Germinal center (tissue), 1 donor: ENCODE measurements around the gene LECT2.

Experiments used
- DNase-seq: peaks from one replicate; pipeline ENCODE4 v3.0.0; 2012; ENCODE audit warnings: mixed read lengths, low spot score

LECT2 gene

GRCh38 chr5:135978212-135978631 lies 23.4 kb upstream of the LECT2 start:
- DNase-seq: no peak

- peak; percentile 49 for DNase-seq
Observed at GRCh38 chr5:135977375-135977928, 22.7 kb upstream of the LECT2 start.

- no peak for DNase-seq
Observed at GRCh38 chr5:135976216-135976615, 21.4 kb upstream of the LECT2 start.

DNA sequence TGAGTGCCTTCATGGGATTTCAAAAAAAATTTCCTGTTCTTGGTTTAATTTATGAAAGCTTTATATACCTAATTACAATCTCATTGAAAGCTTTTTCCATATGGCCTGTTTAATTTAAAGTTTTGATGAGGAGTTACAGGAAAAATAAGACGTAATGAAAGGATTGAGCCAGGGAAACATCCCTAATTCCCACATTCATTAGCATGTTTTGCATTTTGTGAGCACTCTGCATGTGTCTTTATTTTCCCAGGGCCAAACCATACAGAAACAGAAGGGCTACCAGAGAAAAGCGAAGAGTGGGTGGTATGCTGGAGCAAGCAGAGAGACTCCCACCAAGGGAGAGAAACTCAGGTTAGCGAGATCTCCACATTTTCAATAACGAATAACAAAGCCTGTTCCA lies 20.3 kb upstream of the LECT2 start:
- no peak for DNase-seq

DNA sequence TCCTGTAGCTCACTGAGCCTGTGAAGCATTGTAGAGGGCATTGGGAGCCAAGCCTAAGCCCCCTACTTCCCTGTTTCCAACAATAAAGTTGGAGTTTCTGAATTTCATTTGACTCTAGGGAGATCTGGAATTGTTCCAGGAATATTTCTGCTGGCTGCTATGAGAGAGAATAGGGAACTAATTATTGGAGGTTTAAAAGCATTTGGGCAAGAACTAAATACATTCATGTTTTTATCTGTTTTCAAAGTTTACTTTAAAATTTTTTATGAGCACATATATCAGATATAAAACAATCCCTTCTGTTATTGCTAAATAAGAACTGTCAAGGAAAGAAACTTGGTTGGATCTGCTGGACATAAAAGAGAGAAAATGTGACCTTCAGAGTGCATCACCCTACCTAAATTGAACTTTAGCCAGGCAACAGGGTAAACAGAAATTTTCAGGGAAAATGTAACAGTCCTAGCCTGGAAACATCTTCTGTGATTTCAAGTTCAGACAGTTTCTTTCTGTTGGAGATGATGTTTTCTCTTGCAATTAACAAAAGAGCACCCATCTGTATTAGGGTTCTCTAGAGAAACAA lies 19.3 kb upstream of the LECT2 start:
- DNase-seq: no peak

GRCh38 chr5:135973323-135974020 lies 18.7 kb upstream of the LECT2 start:
- DNase-seq: no peak

GRCh38 chr5:135971701-135972100 lies 16.9 kb upstream of the LECT2 start:
- DNase-seq: no peak

- no peak for DNase-seq
Observed at GRCh38 chr5:135966790-135967189, 12.0 kb upstream of the LECT2 start.

GRCh38 chr5:135966165-135966564 lies 11.4 kb upstream of the LECT2 start:
- no peak for DNase-seq

DNA sequence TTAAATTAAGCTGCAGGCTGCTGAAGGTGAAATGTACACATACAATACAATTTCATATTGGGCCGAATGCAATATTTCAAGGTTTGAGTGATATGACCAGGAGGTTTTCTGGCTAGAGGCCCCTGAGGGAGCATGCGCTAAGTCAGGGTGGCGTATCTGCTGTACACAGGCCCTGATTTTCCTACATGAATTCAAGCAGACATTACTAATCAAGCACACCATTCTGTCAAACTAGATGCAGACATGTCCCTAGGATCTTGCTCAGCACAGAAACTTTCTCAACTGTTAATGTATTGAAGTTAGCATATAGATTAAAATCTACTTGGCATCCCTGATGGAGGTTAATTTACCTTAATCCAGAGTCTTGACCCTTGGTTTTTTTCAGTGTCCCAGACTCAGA lies 10.7 kb upstream of the LECT2 start:
- DNase-seq: no peak

GRCh38 chr5:135964670-135965320 lies 10.0 kb upstream of the LECT2 start:
- no peak for DNase-seq

- no peak for DNase-seq
Observed at GRCh38 chr5:135955525-135955924, 742 bp upstream of the LECT2 start.

- no peak for DNase-seq
Observed at GRCh38 chr5:135953850-135954249, 933 bp downstream of the LECT2 start.

GRCh38 chr5:135952683-135953082 lies 2.1 kb downstream of the LECT2 start:
- no peak for DNase-seq

- DNase-seq: no peak
Observed at GRCh38 chr5:135951807-135952206, 3.0 kb downstream of the LECT2 start.

DNA sequence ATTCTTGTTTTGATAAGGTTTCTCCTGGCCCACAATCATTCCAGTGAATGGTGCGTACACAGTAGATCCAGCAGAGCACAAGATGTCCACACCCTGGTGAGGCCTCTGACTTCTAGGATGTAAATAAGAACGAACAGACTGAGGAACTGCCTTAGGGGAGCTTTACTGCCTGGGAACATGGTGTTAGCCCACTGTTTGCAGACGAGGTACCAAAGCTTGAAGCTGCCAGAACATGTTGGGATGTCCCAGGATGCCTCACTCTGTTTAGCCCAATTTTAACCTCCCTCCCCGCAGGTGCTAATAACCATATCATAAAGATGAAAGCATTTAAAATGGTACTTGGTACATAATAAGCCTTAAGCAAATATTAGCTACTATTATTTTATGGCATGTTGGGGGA lies 3.5 kb downstream of the LECT2 start:
- no peak for DNase-seq

DNA sequence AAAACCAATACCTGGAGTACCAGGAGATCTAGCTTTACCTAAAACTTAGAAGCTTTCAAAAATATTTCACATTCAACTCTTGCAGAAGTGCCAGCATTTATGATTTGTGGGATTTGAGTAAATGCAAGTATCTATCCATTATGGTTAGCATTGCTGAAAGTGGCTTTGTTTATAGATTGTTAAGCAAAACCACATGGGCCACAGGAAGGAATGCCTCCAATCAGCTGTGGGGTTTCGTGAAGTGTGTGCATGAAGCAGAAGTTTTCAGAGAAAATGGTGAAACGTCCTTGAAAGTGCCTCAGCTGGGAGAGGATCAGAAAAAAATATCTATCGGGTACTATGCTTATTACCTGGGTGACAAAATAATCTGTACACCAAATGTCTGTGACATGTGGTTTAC lies 4.2 kb downstream of the LECT2 start:
- no peak for DNase-seq

GRCh38 chr5:135944967-135945560 lies 9.7 kb downstream of the LECT2 start:
- DNase-seq: peak; percentile 19

- DNase-seq: no peak
Observed at GRCh38 chr5:135944564-135944963, 10.2 kb downstream of the LECT2 start.

DNA sequence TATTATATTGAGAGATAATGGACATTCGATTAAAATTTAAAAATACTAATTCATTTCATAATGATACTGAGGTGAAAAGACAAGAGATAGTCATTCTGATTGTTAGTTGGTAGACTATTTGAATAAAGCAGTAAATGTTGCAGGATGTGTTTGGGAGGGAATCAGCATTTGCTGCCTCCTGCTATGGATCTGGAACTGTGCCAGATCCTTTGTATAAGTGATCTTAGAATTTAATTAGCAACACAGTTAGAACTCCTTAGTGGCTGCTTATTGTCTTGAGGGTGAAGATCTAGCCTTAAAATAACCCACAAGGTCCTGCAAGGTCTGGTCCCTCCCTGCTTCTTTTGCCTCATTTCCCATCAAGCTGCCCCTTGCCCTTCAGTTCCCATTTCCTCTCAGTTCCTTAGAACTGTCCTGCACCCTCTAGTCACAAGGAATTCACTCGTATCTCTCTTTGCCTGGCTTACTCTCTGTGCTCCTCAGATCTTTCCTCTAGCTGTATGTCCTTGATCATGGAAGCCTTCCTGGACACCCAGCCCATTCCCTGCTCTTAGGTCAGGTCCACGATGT lies 12.5 kb downstream of the LECT2 start:
- no peak for DNase-seq

DNA sequence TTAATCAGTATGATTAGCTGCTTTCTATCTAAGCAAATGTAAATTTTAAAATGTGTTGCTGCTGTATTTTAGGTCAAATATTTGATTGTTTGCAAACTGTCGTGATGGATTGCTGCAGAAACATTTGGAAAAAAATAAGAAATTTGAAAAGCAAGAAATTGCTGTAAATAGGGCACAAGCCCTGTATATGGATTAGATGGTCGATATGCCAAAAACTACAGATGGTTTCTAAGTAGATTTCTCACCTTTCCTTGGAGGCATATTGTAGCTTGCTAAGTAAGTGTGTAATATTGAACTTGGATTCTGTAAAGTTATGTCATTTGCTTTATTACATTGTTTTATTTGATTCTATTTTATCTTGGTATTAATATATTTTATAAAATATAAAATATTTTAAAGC lies 13.1 kb downstream of the LECT2 start:
- DNase-seq: no peak

- DNase-seq: no peak
Observed at GRCh38 chr5:135937245-135937911, 17.4 kb downstream of the LECT2 start.
